Astrocyte of the cerebellum (primary cell): ENCODE results near the gene CLK4.

ENCODE experiments used
- DNase-seq: peaks from one replicate; pipeline ENCODE4 v3.0.0-alpha.2; 2011; ENCODE audit warnings: low read depth
- H3K4me3 ChIP-seq: 2 replicates; pipeline ENCODE4 v1.5.1; 2011; ENCODE audit warnings: mild to moderate bottlenecking, low read depth, low read length, moderate library complexity
- in situ Hi-C: cut with HindIII; loops from 2 replicates; pipeline ENCODE4 v1.10.0; 2017; ENCODE audit warnings: low sequenced_read_pairs
- TF ChIP-seq, protein P1 (sequence below): IDR thresholded peaks from 2 replicates; pipeline ENCODE4 v1.5.1; 2012; ENCODE audit warnings: low read length, low read depth, moderate library complexity, mild to moderate bottlenecking; ENCODE audit errors: missing control alignments

CLK4 gene

GRCh38 chr5:178583279-178583678 is 43.6 kb downstream of the CLK4 start:
- in situ Hi-C loops, result loop anchor here (25.0 kb wide), 1 partner anchor 296 kb away; no protein-coding TSS in a partner anchor
- TF ChIP-seq, protein P1, sequence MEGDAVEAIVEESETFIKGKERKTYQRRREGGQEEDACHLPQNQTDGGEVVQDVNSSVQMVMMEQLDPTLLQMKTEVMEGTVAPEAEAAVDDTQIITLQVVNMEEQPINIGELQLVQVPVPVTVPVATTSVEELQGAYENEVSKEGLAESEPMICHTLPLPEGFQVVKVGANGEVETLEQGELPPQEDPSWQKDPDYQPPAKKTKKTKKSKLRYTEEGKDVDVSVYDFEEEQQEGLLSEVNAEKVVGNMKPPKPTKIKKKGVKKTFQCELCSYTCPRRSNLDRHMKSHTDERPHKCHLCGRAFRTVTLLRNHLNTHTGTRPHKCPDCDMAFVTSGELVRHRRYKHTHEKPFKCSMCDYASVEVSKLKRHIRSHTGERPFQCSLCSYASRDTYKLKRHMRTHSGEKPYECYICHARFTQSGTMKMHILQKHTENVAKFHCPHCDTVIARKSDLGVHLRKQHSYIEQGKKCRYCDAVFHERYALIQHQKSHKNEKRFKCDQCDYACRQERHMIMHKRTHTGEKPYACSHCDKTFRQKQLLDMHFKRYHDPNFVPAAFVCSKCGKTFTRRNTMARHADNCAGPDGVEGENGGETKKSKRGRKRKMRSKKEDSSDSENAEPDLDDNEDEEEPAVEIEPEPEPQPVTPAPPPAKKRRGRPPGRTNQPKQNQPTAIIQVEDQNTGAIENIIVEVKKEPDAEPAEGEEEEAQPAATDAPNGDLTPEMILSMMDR, result no peak
- no peak overlapping the region for H3K4me3 ChIP-seq
- DNase-seq, result no peak

DNA sequence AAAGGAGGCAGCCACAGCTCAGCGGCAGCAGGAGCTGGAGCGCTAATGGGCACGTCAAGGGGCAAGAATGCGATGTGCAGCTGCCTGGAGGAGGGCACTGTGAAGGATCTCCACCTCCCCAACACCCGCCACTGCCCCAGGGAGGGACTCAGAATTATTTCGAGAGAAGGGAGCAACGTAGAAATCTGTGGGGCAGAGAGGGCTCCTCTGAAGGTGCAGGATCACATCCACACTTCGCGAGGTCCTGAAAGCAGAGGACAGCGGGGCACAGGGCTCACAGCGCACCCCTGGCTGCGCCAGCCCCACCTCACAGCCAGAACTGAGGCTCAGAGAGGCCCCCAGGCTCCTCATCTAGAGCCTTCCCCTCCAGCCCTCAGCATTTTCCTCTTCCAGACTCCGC is 44.6 kb downstream of the CLK4 start:
- in situ Hi-C loops, result loop anchor here (25.0 kb wide), 1 partner anchor 295 kb away; no protein-coding TSS in a partner anchor
- no peak for DNase-seq

DNA sequence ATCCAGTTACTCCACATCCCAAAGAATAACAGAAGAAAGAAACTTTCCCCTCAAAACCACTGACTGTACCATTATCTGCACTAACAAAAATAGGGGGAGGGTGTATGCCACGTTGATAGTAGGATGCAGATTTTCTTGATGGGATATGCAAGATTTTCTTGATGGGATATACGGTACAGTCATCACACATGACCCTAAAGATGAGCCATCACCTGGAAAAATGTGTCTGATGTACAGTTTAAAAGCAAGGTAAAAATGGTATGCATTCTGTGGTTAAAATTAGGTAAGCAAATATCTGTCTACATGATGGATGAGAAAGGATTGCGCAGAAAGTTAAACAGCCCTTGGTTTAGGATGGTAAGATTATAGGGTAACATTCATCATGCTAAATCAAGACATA is 45.2 kb downstream of the CLK4 start:
- TF ChIP-seq, protein P1, result no peak
- in situ Hi-C loops, result loop anchor here (25.0 kb wide), 1 partner anchor 294 kb away; no protein-coding TSS in a partner anchor
- no peak for DNase-seq
- no peak overlapping the region for H3K4me3 ChIP-seq

More for the DNA sequence above, 44.6 kb downstream of the CLK4 start:
- no peak overlapping the region for H3K4me3 ChIP-seq
- TF ChIP-seq, protein P1, result no peak

DNA sequence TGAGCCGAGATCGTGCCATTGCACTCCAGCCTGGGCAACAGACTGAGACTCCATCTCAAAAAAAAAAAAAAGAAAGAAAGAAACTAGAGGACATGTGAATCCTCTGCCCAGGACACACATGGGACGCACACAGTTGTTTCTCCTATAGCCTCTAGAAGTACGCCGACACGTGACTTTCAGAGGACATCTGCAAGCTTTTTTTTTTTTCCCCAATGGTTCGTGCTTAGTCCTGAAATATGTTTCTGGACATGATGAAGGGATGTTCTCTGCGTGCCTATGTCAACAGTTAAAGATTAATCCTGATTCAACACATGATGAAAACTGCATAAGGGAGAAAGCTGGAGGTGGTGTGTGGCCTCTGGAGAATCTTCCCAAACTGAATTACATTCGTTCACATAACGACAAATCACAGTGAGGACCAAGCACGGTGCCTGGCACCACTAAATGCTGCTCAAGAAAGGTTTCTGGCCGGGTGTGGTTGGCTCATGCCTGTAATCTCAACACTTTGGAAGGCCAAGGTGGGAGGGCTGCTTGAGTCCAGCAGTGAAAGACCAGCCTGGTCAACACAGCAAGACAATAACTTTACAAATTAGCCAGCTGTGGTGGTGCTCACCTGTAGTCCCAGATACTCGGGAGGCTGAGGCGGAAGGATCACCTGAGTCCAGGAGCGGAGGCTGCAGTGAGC is 46.4 kb downstream of the CLK4 start:
- no peak overlapping the region for H3K4me3 ChIP-seq
- DNase-seq, result no peak
- in situ Hi-C loops, result loop anchor here (25.0 kb wide), 1 partner anchor 293 kb away; no protein-coding TSS in a partner anchor
- TF ChIP-seq, protein P1, result no peak

DNA sequence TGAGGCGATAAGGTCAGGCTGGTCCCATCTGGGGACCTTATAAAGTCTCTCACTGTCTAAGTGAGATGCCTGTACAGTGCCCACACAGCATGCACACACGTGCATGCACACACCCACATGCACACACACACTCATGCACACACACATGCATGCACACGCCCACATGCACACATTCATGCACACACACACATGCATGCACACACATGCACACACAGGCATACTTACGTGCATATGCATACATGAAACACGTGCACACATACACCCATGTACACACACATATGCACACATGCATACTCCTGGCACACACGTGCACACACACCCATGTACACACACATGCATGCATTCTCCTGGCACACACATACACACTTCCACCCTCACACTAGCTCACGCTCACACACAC is 48.9 kb downstream of the CLK4 start:
- in situ Hi-C loops, result loop anchor here (25.0 kb wide), 1 partner anchor 291 kb away; no protein-coding TSS in a partner anchor
- TF ChIP-seq, protein P1, result no peak
- no peak for DNase-seq
- H3K4me3 ChIP-seq, result no peak overlapping the region

- TF ChIP-seq, protein P1, result no peak
- no peak overlapping the region for H3K4me3 ChIP-seq
- in situ Hi-C loops, result loop anchor here (25.0 kb wide), 1 partner anchor 290 kb away; no protein-coding TSS in a partner anchor
- no peak for DNase-seq
Measured at GRCh38 chr5:178577376-178577839, 49.4 kb downstream of the CLK4 start.
